Ascending aorta (tissue), 2 donors: ENCODE measurements around the gene SEM1. TPM values are rescaled to one million over a fixed set of nuclear protein-coding genes. Genes with fewer than 3 reads are reported as not detected.
"Not testable (repeated sequence)": the region's sequence is repeated elsewhere in the genome, so short reads cannot be mapped to it uniquely, and the experiment has no call there.

Experiments
- DNase-seq, 2 donors: peaks; one replicate each; pipeline ENCODE4 v3.0.0-alpha.2; 2019; ENCODE audit warnings: low spot score in 2 of 2
- H3K27ac ChIP-seq, 2 donors: fragments of 200-600 bp; sonication (generic); one replicate each; pipeline ENCODE4 v1.5.1; 2016 to 2017; ENCODE audit warnings: mild to moderate bottlenecking in 1 of 2
- H3K27me3 ChIP-seq: fragments of 200-600 bp; sonication (generic); one replicate; pipeline ENCODE4 v1.5.1; 2017
- H3K36me3 ChIP-seq, 2 donors: fragments of 200-600 bp; sonication (generic); one replicate each; pipeline ENCODE4 v1.5.1; 2016
- H3K4me1 ChIP-seq, 2 donors: fragments of 200-600 bp; sonication (generic); one replicate each; pipeline ENCODE4 v1.5.1; 2016 to 2017; ENCODE audit warnings: mild to moderate bottlenecking in 1 of 2
- H3K4me3 ChIP-seq, 2 donors: fragments of 200-600 bp; sonication (generic); one replicate each; pipeline ENCODE4 v1.5.1; 2016 to 2017; ENCODE audit warnings: mild to moderate bottlenecking in 1 of 2
- H3K9me3 ChIP-seq, 2 donors: fragments of 200-600 bp; sonication (generic); one replicate each; pipeline ENCODE4 v1.5.1; 2016
- CTCF ChIP-seq, 3 experiments: fragments of 200-600 bp in 2 of 3; fragments of 450-650 bp in 1 of 3; sonication (generic) in 2 of 3; IDR thresholded peaks; one replicate each; pipeline ENCODE4 v1.5.1; 2016 to 2019; ENCODE audit warnings: antibody characterized with exemption in 3 of 3, mild to moderate bottlenecking in 1 of 3, moderate library complexity in 1 of 3
- intact Hi-C: fragments of 100-400 bp; cut with DNase I; formaldehyde crosslinking; loops from one replicate; pipeline ENCODE4 v1.15.1; 2023
- total RNA-seq: library from RNA; depleted of rRNA; stranded (reverse); fragments of >200 nt; gene quantifications from one replicate; pipeline ENCODE4 v1.1.0, GENCODE V29; 2016

The SEM1 gene
- total RNA-seq, 1 donor from 2014 or later, result 0.43 TPM

GRCh38 chr7:96723622-96724021 lies 14.0 kb upstream of the SEM1 start:
- H3K4me1 ChIP-seq, result no peaks in the 10 kb centered on the region
- no peaks in the 10 kb centered on the region for H3K36me3 ChIP-seq
- no peaks in the 10 kb centered on the region for H3K9me3 ChIP-seq
- no peaks in the 10 kb centered on the region for H3K27me3 ChIP-seq
- H3K4me3 ChIP-seq, result no peak overlapping the region
- H3K27ac ChIP-seq, result no peak overlapping the region
- DNase-seq, result no peak
- intact Hi-C loops, result no loop called here
- TF ChIP-seq CTCF (IDR thresholded peaks at IDR 0.05), result no peak

GRCh38 chr7:96722928-96723327 lies 13.3 kb upstream of the SEM1 start:
- H3K36me3 ChIP-seq, DNase-seq: not testable (repeated sequence)

GRCh38 chr7:96720843-96721242 lies 11.2 kb upstream of the SEM1 start:
- no peaks in the 10 kb centered on the region for H3K9me3 ChIP-seq
- no peak overlapping the region for H3K4me3 ChIP-seq
- H3K27ac ChIP-seq, result no peak overlapping the region
- intact Hi-C loops, result no loop called here
- no peaks in the 10 kb centered on the region for H3K27me3 ChIP-seq
- DNase-seq, result no peak
- no peaks in the 10 kb centered on the region for H3K4me1 ChIP-seq
- no peak for TF ChIP-seq CTCF (IDR thresholded peaks at IDR 0.05)
- H3K36me3 ChIP-seq, result no peaks in the 10 kb centered on the region

More at GRCh38 chr7:96722928-96723327, 13.3 kb upstream of the SEM1 start:
- H3K27me3 ChIP-seq, H3K4me3 ChIP-seq, H3K4me1 ChIP-seq, H3K27ac ChIP-seq, intact Hi-C loops, H3K9me3 ChIP-seq: not testable (repeated sequence)

GRCh38 chr7:96719164-96719563 lies 9.5 kb upstream of the SEM1 start:
- no peak for DNase-seq
- Histone ChIP-seq H3K4me1 (no peaks in the 10 kb centered on the region), H3K27me3 (no peaks in the 10 kb centered on the region), H3K9me3 (no peaks in the 10 kb centered on the region), H3K4me3 (no peak overlapping the region), H3K36me3 (no peaks in the 10 kb centered on the region), H3K27ac (no peak overlapping the region)
- no peak for TF ChIP-seq CTCF (IDR thresholded peaks at IDR 0.05)
- intact Hi-C loops, result no loop called here

GRCh38 chr7:96718107-96719003 lies 8.7 kb upstream of the SEM1 start:
- Histone ChIP-seq H3K4me3 (no peak overlapping the region), H3K36me3 (no peaks in the 10 kb centered on the region), H3K9me3 (no peaks in the 10 kb centered on the region), H3K4me1 (no peaks in the 10 kb centered on the region), H3K27ac (no peak overlapping the region), H3K27me3 (no peaks in the 10 kb centered on the region)
- intact Hi-C loops, result no loop called here
- DNase-seq, result no peak
- TF ChIP-seq CTCF (IDR thresholded peaks at IDR 0.05), result no peak

GRCh38 chr7:96713037-96713436 lies 3.4 kb upstream of the SEM1 start:
- no peaks in the 10 kb centered on the region for H3K9me3 ChIP-seq
- no peak overlapping the region for H3K4me3 ChIP-seq
- TF ChIP-seq CTCF (IDR thresholded peaks at IDR 0.05), result no peak
- no peaks in the 10 kb centered on the region for H3K27me3 ChIP-seq
- H3K27ac ChIP-seq, result no peak overlapping the region
- intact Hi-C loops, result no loop called here
- DNase-seq, result no peak
- H3K36me3 ChIP-seq, result no peaks in the 10 kb centered on the region
- H3K4me1 ChIP-seq, result peaks cover 4 to 9% of the 10 kb centered on the region in 2 donors
